H1 (cell line): Measurements from ENCODE around the gene TMEM44.

ENCODE experiments used
- CREB1 ChIP-seq: IDR thresholded peaks from 2 replicates; pipeline ENCODE4 v1.6.1; 2012; ENCODE audit warnings: inconsistent platforms
- EP300 ChIP-seq, 2 experiments: IDR thresholded peaks; 1 replicate in 1 of 2; 2 replicates in 1 of 2; pipeline ENCODE4 v1.6.1; 2011 to 2012; ENCODE audit warnings: low read depth in 2 of 2, low read length in 2 of 2, mild to moderate bottlenecking in 2 of 2, borderline replicate concordance in 1 of 2, inconsistent platforms in 1 of 2, moderate library complexity in 1 of 2
- EZH2 ChIP-seq: fragments of 200-600 bp; sonication (generic); IDR thresholded peaks from 2 replicates; pipeline ENCODE4 v1.7.1; 2012; ENCODE audit warnings: low read depth, mild to moderate bottlenecking, moderate library complexity, low read length, inconsistent platforms; ENCODE audit not compliant: severe bottlenecking
- GABPA ChIP-seq: IDR thresholded peaks from 2 replicates; pipeline ENCODE4 v1.6.1; 2011; ENCODE audit warnings: mild to moderate bottlenecking, low read length, moderate library complexity, borderline replicate concordance; ENCODE audit not compliant: insufficient read depth
- NRF1 ChIP-seq: IDR thresholded peaks from 2 replicates; pipeline ENCODE4 v1.6.1; 2011; ENCODE audit warnings: mild to moderate bottlenecking, low read depth, low read length, improper control_type of control experiment
- POLR2A ChIP-seq, 2 experiments: IDR thresholded peaks; 1 replicate in 1 of 2; 2 replicates in 1 of 2; pipeline ENCODE4 v1.6.1; 2011; ENCODE audit warnings: low read depth in 2 of 2, low read length in 2 of 2, mild to moderate bottlenecking in 2 of 2; ENCODE audit errors: control extremely low read depth in 1 of 2
- POLR2AphosphoS5 ChIP-seq: IDR thresholded peaks from 2 replicates; pipeline ENCODE4 v1.6.1; 2011; ENCODE audit warnings: low read depth, low read length
- TF ChIP-seq, protein P1 (sequence below), 3 experiments: IDR thresholded peaks; 1 replicate in 2 of 3; 2 replicates in 1 of 3; pipeline versions ENCODE4 v1.5.1 to v1.6.1; 2011; ENCODE audit warnings: low read length in 3 of 3, mild to moderate bottlenecking in 3 of 3, inconsistent platforms in 2 of 3, low read depth in 1 of 3, moderate library complexity in 1 of 3; ENCODE audit not compliant: insufficient read depth in 1 of 3; ENCODE audit errors: control extremely low read depth in 1 of 3

DNA sequence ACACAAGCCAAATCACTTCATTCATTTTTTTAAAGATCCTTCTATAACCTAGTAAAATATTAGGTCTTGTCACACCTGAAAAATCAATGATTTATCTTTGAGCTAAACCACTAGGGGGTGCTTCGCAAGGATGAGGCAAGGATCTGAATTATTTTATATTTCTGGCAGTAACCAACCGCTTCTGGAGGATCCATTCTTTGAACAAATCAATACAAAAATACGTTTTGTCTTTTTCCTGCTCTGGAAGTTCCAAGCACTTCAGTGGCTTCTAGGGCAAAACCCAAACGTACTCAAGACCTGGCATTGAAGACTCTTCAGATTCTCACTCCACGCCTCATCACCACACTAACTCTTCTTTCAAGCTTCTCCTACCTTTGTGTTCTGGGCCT, 38.3 kb upstream of the TMEM44 start:
- TF ChIP-seq GABPA = no peak
- TF ChIP-seq EZH2 = no peak
- TF ChIP-seq POLR2A (IDR thresholded peaks at IDR 0.05; ENCODE audit: control extremely low read depth in 1 of 2, low read depth in 2 of 2, low read length in 2 of 2) = no peak
- TF ChIP-seq, protein P1, sequence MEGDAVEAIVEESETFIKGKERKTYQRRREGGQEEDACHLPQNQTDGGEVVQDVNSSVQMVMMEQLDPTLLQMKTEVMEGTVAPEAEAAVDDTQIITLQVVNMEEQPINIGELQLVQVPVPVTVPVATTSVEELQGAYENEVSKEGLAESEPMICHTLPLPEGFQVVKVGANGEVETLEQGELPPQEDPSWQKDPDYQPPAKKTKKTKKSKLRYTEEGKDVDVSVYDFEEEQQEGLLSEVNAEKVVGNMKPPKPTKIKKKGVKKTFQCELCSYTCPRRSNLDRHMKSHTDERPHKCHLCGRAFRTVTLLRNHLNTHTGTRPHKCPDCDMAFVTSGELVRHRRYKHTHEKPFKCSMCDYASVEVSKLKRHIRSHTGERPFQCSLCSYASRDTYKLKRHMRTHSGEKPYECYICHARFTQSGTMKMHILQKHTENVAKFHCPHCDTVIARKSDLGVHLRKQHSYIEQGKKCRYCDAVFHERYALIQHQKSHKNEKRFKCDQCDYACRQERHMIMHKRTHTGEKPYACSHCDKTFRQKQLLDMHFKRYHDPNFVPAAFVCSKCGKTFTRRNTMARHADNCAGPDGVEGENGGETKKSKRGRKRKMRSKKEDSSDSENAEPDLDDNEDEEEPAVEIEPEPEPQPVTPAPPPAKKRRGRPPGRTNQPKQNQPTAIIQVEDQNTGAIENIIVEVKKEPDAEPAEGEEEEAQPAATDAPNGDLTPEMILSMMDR (IDR thresholded peaks at IDR 0.05; ENCODE audit: control extremely low read depth in 1 of 3, insufficient read depth in 1 of 3, low read depth in 1 of 3, low read length in 3 of 3) = peak in 2 of 3 experiments; percentile 17 to 42; a peak in 2 of 4 replicates
- TF ChIP-seq CREB1 = no peak
- TF ChIP-seq POLR2AphosphoS5 = no peak
- no peak for TF ChIP-seq EP300 (IDR thresholded peaks at IDR 0.05; ENCODE audit: borderline replicate concordance in 1 of 2, low read depth in 2 of 2, low read length in 2 of 2)
- no peak for TF ChIP-seq NRF1
